Activated naive CD8-positive, alpha-beta T cell treated with anti-CD3 and anti-CD28 coated beads, Interleukin-2, amount 10 ng/mL, durations not matched to agents 7 days and 5 days (primary cell): Measurements from ENCODE around the gene STX17. TPM values are rescaled to one million over a fixed set of nuclear protein-coding genes. Genes with fewer than 3 reads are reported as not detected.

Experiments
- ATAC-seq: fragments of 150-1000 bp; cut with Tn5 transposase; one replicate; pipeline ENCODE4 v1.10.0; 2021; ENCODE audit warnings: low read depth, moderate library complexity
- POLR2A ChIA-PET: fragments of 350-600 bp; sonication (Branson Sonifier 250); formaldehyde crosslinking; loops from one replicate; lab custom pipeline; 2021; ENCODE audit warnings: antibody characterized with exemption; lab: Charles Lee
- DNase-seq: peaks from one replicate; pipeline ENCODE4 v3.0.0; 2021
- H3K27ac Mint-ChIP-seq: one replicate; pipeline ENCODE4 v1.8.0; 2022; ENCODE audit warnings: mild to moderate bottlenecking, mixed read lengths
- H3K27me3 Mint-ChIP-seq: one replicate; pipeline ENCODE4 v1.8.0; 2022; ENCODE audit warnings: mild to moderate bottlenecking, moderate library complexity, mixed read lengths
- H3K36me3 Mint-ChIP-seq: one replicate; pipeline ENCODE4 v1.8.0; 2021; ENCODE audit warnings: mild to moderate bottlenecking, mixed read lengths
- H3K4me1 Mint-ChIP-seq: one replicate; pipeline ENCODE4 v1.8.0; 2021; ENCODE audit warnings: mixed read lengths
- H3K4me3 Mint-ChIP-seq: one replicate; pipeline ENCODE4 v1.8.0; 2022; ENCODE audit warnings: mild to moderate bottlenecking, moderate library complexity, mixed read lengths
- H3K9me3 Mint-ChIP-seq: one replicate; pipeline ENCODE4 v1.8.0; 2021; ENCODE audit warnings: mixed read lengths
- total RNA-seq, 2 experiments: library from RNA; stranded (reverse); gene quantifications; one replicate each; pipeline ENCODE4 v1.2.3, GENCODE V29; 2021

The STX17 gene
- total RNA-seq, 2 experiments from 2014 or later, result 46.0 to 47.1 TPM

GRCh38 chr9:99998866-99999265 is 92.4 kb downstream of the STX17 start:
- no peak overlapping the region for H3K4me3 Mint-ChIP-seq
- no peaks in the 10 kb centered on the region for H3K27me3 Mint-ChIP-seq
- peaks cover 2% of the 10 kb centered on the region for H3K9me3 Mint-ChIP-seq
- H3K4me1 Mint-ChIP-seq, result no peaks in the 10 kb centered on the region
- POLR2A ChIA-PET, result interaction anchor here (0.7 kb wide), 1 partner anchor 92 kb away, joined by 3 read pairs; no protein-coding TSS in a partner anchor
- ATAC-seq (no peak), DNase-seq (no peak)
- H3K27ac Mint-ChIP-seq, result no peak overlapping the region
- H3K36me3 Mint-ChIP-seq, result peaks cover 48% of the 10 kb centered on the region

GRCh38 chr9:99999797-100000196 is 93.3 kb downstream of the STX17 start:
- no peaks in the 10 kb centered on the region for H3K4me1 Mint-ChIP-seq
- H3K9me3 Mint-ChIP-seq, result peaks cover 4% of the 10 kb centered on the region
- POLR2A ChIA-PET, result no interaction called here

GRCh38 chr9:100011062-100011681 is 104.7 kb downstream of the STX17 start:
- Mint-ChIP-seq H3K27me3 (no peaks in the 10 kb centered on the region), H3K4me1 (peaks cover 1% of the 10 kb centered on the region), H3K9me3 (peaks cover 2% of the 10 kb centered on the region), H3K36me3 (peaks cover 11% of the 10 kb centered on the region), H3K4me3 (no peak overlapping the region), H3K27ac (no peak overlapping the region)
- DNase-seq (no peak), ATAC-seq (no peak)
- POLR2A ChIA-PET, result interaction anchor here (0.6 kb wide), 1 partner anchor 187 kb away, joined by 3 read pairs; no protein-coding TSS in a partner anchor

More at GRCh38 chr9:99999797-100000196, 93.3 kb downstream of the STX17 start:
- DNase-seq, result no peak
- ATAC-seq, result no peak
- Mint-ChIP-seq H3K27ac (no peak overlapping the region), H3K4me3 (no peak overlapping the region), H3K27me3 (no peaks in the 10 kb centered on the region), H3K36me3 (peaks cover 46% of the 10 kb centered on the region)

- DNase-seq (no peak), ATAC-seq (no peak)
- H3K27ac Mint-ChIP-seq, result no peak overlapping the region
- H3K4me3 Mint-ChIP-seq, result no peak overlapping the region
- H3K27me3 Mint-ChIP-seq, result no peaks in the 10 kb centered on the region
- POLR2A ChIA-PET, result no interaction called here
- peaks cover 10% of the 10 kb centered on the region for H3K36me3 Mint-ChIP-seq
- H3K9me3 Mint-ChIP-seq, result peaks cover 2% of the 10 kb centered on the region
- H3K4me1 Mint-ChIP-seq, result peaks cover 1% of the 10 kb centered on the region
Measured at GRCh38 chr9:100012279-100012678, 105.8 kb downstream of the STX17 start.

GRCh38 chr9:100013573-100013972 is 107.1 kb downstream of the STX17 start:
- Mint-ChIP-seq H3K4me1 (peaks cover 1% of the 10 kb centered on the region), H3K27ac (no peak overlapping the region), H3K4me3 (no peak overlapping the region), H3K9me3 (peaks cover 2% of the 10 kb centered on the region), H3K36me3 (peaks cover 10% of the 10 kb centered on the region), H3K27me3 (no peaks in the 10 kb centered on the region)
- DNase-seq (no peak), ATAC-seq (no peak)
- POLR2A ChIA-PET, result no interaction called here

GRCh38 chr9:100014846-100015245 is 108.4 kb downstream of the STX17 start:
- POLR2A ChIA-PET, result no interaction called here
- no peak overlapping the region for H3K27ac Mint-ChIP-seq
- peaks cover 1% of the 10 kb centered on the region for H3K4me1 Mint-ChIP-seq
- DNase-seq, result no peak
- peaks cover 13% of the 10 kb centered on the region for H3K36me3 Mint-ChIP-seq
- no peak overlapping the region for H3K4me3 Mint-ChIP-seq
- no peaks in the 10 kb centered on the region for H3K27me3 Mint-ChIP-seq
- ATAC-seq, result no peak
- H3K9me3 Mint-ChIP-seq, result peaks cover 2% of the 10 kb centered on the region

GRCh38 chr9:100019541-100019940 is 113.1 kb downstream of the STX17 start:
- POLR2A ChIA-PET, result no interaction called here
- Mint-ChIP-seq H3K27me3 (no peaks in the 10 kb centered on the region), H3K9me3 (no peaks in the 10 kb centered on the region), H3K27ac (no peak overlapping the region), H3K4me3 (no peak overlapping the region), H3K4me1 (no peaks in the 10 kb centered on the region), H3K36me3 (peaks cover 10% of the 10 kb centered on the region)
- ATAC-seq (no peak), DNase-seq (no peak)

Other genes starting within 250 kb of the STX17 start
- 1 to 10 TPM; 1.2 TPM for gene NR4A3, start 84.8 kb upstream of the STX17 start, total RNA-seq
- gene ERP44, start 192.3 kb downstream of the STX17 start, total RNA-seq, result 10 to 100 TPM; 14.4 to 15.2 TPM
- gene INVS, start 192.6 kb downstream of the STX17 start, total RNA-seq, result 10 to 100 TPM; 17.8 to 18.9 TPM